H9 (cell line): ENCODE data around the gene TMBIM1. TPM values are rescaled to one million over a fixed set of nuclear protein-coding genes. Genes with fewer than 3 reads are reported as not detected.

ENCODE experiments used
- DNase-seq: peaks from one replicate; pipeline ENCODE4 v3.0.0-alpha.2; 2017
- H2AFZ ChIP-seq: one replicate; pipeline ENCODE4 v1.6.1; 2013; ENCODE audit warnings: mild to moderate bottlenecking, low read length, control low read depth, moderate library complexity
- H2AK5ac ChIP-seq: 2 replicates; pipeline ENCODE4 v1.6.1; 2013; ENCODE audit warnings: low read length, control low read depth, mixed read lengths; ENCODE audit not compliant: insufficient read length
- H2BK120ac ChIP-seq: one replicate; pipeline ENCODE4 v1.6.1; 2013; ENCODE audit warnings: low read depth, mild to moderate bottlenecking, low read length, control low read depth, inconsistent platforms; ENCODE audit not compliant: poor library complexity, severe bottlenecking
- H2BK12ac ChIP-seq: 2 replicates; pipeline ENCODE4 v1.6.1; 2013; ENCODE audit warnings: low read length, control low read depth, mixed read lengths, low read depth; ENCODE audit not compliant: insufficient read length
- H2BK15ac ChIP-seq: 2 replicates; pipeline ENCODE4 v1.6.1; 2013; ENCODE audit warnings: low read depth, low read length, control low read depth
- H2BK20ac ChIP-seq: one replicate; pipeline ENCODE4 v1.6.1; 2013; ENCODE audit warnings: low read depth, mild to moderate bottlenecking, low read length, control low read depth, inconsistent platforms; ENCODE audit not compliant: poor library complexity, severe bottlenecking
- H2BK5ac ChIP-seq: 2 replicates; pipeline ENCODE4 v1.6.1; 2013; ENCODE audit warnings: low read length, control low read depth, mixed read lengths; ENCODE audit not compliant: insufficient read length
- H3K14ac ChIP-seq: 2 replicates; pipeline ENCODE4 v1.6.1; 2013; ENCODE audit warnings: low read length, control low read depth; ENCODE audit not compliant: insufficient read depth
- H3K18ac ChIP-seq: 2 replicates; pipeline ENCODE4 v1.6.1; 2013; ENCODE audit warnings: low read depth, mild to moderate bottlenecking, mixed read lengths, low read length, control low read depth; ENCODE audit not compliant: insufficient read length
- H3K23ac ChIP-seq: 2 replicates; pipeline ENCODE4 v1.6.1; 2013; ENCODE audit warnings: low read length, control low read depth, mixed read lengths, low read depth; ENCODE audit not compliant: insufficient read length
- H3K23me2 ChIP-seq: 2 replicates; pipeline ENCODE4 v1.6.1; 2013; ENCODE audit warnings: low read depth, mild to moderate bottlenecking, mixed read lengths, low read length, control low read depth; ENCODE audit not compliant: insufficient read length, poor library complexity, severe bottlenecking
- H3K27ac ChIP-seq: 2 replicates; pipeline ENCODE4 v1.5.1; 2013; ENCODE audit warnings: low read length, control low read depth, mixed read lengths, low read depth; ENCODE audit not compliant: insufficient read length
- H3K27me3 ChIP-seq: 2 replicates; pipeline ENCODE4 v1.6.1; 2013; ENCODE audit warnings: low read length, control low read depth, inconsistent platforms; ENCODE audit not compliant: insufficient read depth
- H3K4ac ChIP-seq: 2 replicates; pipeline ENCODE4 v1.6.1; 2013; ENCODE audit warnings: low read depth, mild to moderate bottlenecking, control low read depth, inconsistent platforms, low read length, moderate library complexity
- H3K4me1 ChIP-seq: 2 replicates; pipeline ENCODE4 v1.6.1; 2013; ENCODE audit warnings: low read length, control low read depth, inconsistent platforms; ENCODE audit not compliant: insufficient read depth
- H3K4me2 ChIP-seq: 2 replicates; pipeline ENCODE4 v1.6.1; 2013; ENCODE audit warnings: low read length, control low read depth, mixed read lengths; ENCODE audit not compliant: insufficient read length, insufficient read depth
- H3K56ac ChIP-seq: 2 replicates; pipeline ENCODE4 v1.6.1; 2013; ENCODE audit warnings: low read depth, mild to moderate bottlenecking, mixed read lengths, low read length, control low read depth; ENCODE audit not compliant: insufficient read length
- H3K79me1 ChIP-seq: 2 replicates; pipeline ENCODE4 v1.6.1; 2013; ENCODE audit warnings: low read depth, mild to moderate bottlenecking, moderate library complexity, low read length, control low read depth, inconsistent platforms; ENCODE audit not compliant: insufficient read depth, poor library complexity, severe bottlenecking
- H3K79me2 ChIP-seq: 2 replicates; pipeline ENCODE4 v1.6.1; 2013; ENCODE audit warnings: low read length, control low read depth, inconsistent platforms; ENCODE audit not compliant: insufficient read depth
- H3K9ac ChIP-seq: 2 replicates; pipeline ENCODE4 v1.6.1; 2013; ENCODE audit warnings: low read length, control low read depth, mixed read lengths; ENCODE audit not compliant: insufficient read length; ENCODE audit errors: extremely low read depth
- H3K9me3 ChIP-seq: one replicate; pipeline ENCODE4 v1.6.1; 2013; ENCODE audit warnings: low read depth, low read length, inconsistent platforms; ENCODE audit not compliant: control insufficient read depth
- H3T11ph ChIP-seq: one replicate; pipeline ENCODE4 v1.6.1; 2013; ENCODE audit warnings: mild to moderate bottlenecking, low read length, control low read depth, inconsistent platforms
- H4K20me1 ChIP-seq: one replicate; pipeline ENCODE4 v1.6.1; 2013; ENCODE audit not compliant: control insufficient read depth, insufficient read length, insufficient read depth
- H4K5ac ChIP-seq: 2 replicates; pipeline ENCODE4 v1.6.1; 2013; ENCODE audit warnings: low read depth, mild to moderate bottlenecking, mixed read lengths, low read length, control low read depth; ENCODE audit not compliant: insufficient read length
- H4K8ac ChIP-seq: replicated peaks from 2 replicates; pipeline ENCODE4 v1.6.1; 2013; ENCODE audit warnings: low read length, control low read depth, mixed read lengths, low read depth; ENCODE audit not compliant: insufficient read length
- H4K91ac ChIP-seq: 2 replicates; pipeline ENCODE4 v1.6.1; 2013; ENCODE audit warnings: low read depth, mild to moderate bottlenecking, moderate library complexity, mixed read lengths, low read length, control low read depth; ENCODE audit not compliant: insufficient read length
- H3K27ac Mint-ChIP-seq, 3 experiments: 2 replicates in 2 of 3; 3 replicates in 1 of 3; pipeline ENCODE4 v1.8.0; 2020 to 2021; ENCODE audit warnings: mixed read lengths in 3 of 3, mild to moderate bottlenecking in 1 of 3, moderate library complexity in 1 of 3
- H3K27me3 Mint-ChIP-seq: 2 replicates; pipeline ENCODE4 v1.8.0; 2021; ENCODE audit warnings: low read depth, mild to moderate bottlenecking, moderate library complexity, mixed read lengths
- H3K36me3 Mint-ChIP-seq, 3 experiments: 2 replicates in 2 of 3; 3 replicates in 1 of 3; pipeline ENCODE4 v1.8.0; 2020 to 2021; ENCODE audit warnings: low read depth in 3 of 3, mixed read lengths in 3 of 3; ENCODE audit not compliant: insufficient read depth in 1 of 3
- H3K4me1 Mint-ChIP-seq, 2 experiments: 2 replicates each; pipeline ENCODE4 v1.8.0; 2020; ENCODE audit warnings: mixed read lengths in 2 of 2
- H3K4me3 Mint-ChIP-seq, 2 experiments: 2 replicates in 1 of 2; 3 replicates in 1 of 2; pipeline ENCODE4 v1.8.0; 2020 to 2021; ENCODE audit warnings: mild to moderate bottlenecking in 2 of 2, mixed read lengths in 2 of 2, moderate library complexity in 1 of 2
- H3K9me3 Mint-ChIP-seq, 2 experiments: 2 replicates in 1 of 2; 3 replicates in 1 of 2; pipeline ENCODE4 v1.8.0; 2020; ENCODE audit warnings: mild to moderate bottlenecking in 2 of 2, mixed read lengths in 2 of 2, moderate library complexity in 1 of 2
- WGBS: extraction: QIAGEN DNeasy Blood & Tissue Kit; methylation state at CpG from one replicate; pipeline ENCODE4 v1.1.7; 2013; ENCODE audit warnings: missing lambda C conversion rate, low lambda C conversion rate, mixed read lengths; ENCODE audit not compliant: insufficient read length; ENCODE audit errors: extremely low coverage; 5-methylcytosine and 5-hydroxymethylcytosine counted together
- total RNA-seq: library from RNA; stranded (reverse); gene quantifications from 2 replicates; pipeline ENCODE4 v1.2.1, GENCODE V29; 2021
- TF ChIP-seq, protein P1 (sequence below): fragments of 200-600 bp; sonication (generic); conservative IDR thresholded peaks from 3 replicates; pipeline ENCODE4 v1.8.0; 2021; ENCODE audit warnings: antibody characterized with exemption, mild to moderate bottlenecking

TMBIM1 gene
- total RNA-seq, 1 experiment from 2014 or later = 17.4 TPM

DNA sequence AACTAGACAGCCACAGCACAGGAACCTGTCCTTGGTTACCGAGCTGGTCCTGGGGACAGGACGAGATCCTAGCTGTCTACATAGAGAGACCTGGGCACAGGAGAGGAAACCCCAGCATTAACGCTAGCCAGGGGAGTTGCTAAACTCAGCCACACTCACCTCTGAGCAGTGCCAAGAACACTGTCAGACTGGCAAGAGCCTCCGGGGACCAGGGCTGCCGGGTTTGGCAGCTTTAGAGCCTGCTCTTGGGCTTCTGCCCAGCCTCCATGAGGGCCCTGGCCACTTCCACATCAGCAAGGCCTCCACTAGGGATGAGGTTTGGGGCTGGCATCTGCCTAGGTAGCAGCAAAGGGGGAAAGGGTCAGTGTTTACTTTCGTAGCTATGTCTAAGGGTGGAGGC is 6.7 kb downstream of the TMBIM1 start:
- H3K4me2 ChIP-seq = no peak overlapping the region

More for the DNA sequence above, 6.7 kb downstream of the TMBIM1 start:
- H3K14ac ChIP-seq = no peak overlapping the region
- no peaks in the 10 kb centered on the region for H3K79me1 ChIP-seq
- no peak overlapping the region for H3K27ac ChIP-seq
- peaks cover 3% of the 10 kb centered on the region; the same call in 1 of the 2 replicates for H3K4me1 ChIP-seq
- TF ChIP-seq, protein P1, sequence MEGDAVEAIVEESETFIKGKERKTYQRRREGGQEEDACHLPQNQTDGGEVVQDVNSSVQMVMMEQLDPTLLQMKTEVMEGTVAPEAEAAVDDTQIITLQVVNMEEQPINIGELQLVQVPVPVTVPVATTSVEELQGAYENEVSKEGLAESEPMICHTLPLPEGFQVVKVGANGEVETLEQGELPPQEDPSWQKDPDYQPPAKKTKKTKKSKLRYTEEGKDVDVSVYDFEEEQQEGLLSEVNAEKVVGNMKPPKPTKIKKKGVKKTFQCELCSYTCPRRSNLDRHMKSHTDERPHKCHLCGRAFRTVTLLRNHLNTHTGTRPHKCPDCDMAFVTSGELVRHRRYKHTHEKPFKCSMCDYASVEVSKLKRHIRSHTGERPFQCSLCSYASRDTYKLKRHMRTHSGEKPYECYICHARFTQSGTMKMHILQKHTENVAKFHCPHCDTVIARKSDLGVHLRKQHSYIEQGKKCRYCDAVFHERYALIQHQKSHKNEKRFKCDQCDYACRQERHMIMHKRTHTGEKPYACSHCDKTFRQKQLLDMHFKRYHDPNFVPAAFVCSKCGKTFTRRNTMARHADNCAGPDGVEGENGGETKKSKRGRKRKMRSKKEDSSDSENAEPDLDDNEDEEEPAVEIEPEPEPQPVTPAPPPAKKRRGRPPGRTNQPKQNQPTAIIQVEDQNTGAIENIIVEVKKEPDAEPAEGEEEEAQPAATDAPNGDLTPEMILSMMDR = no peak
- H3K27me3 Mint-ChIP-seq = peaks cover 1% of the 10 kb centered on the region
- no peaks in the 10 kb centered on the region for H3K27me3 ChIP-seq
- H3K23me2 ChIP-seq = no peaks in the 10 kb centered on the region
- H3K9me3 ChIP-seq = no peaks in the 10 kb centered on the region
- no peak overlapping the region for H3K18ac ChIP-seq
- H4K8ac ChIP-seq = no peak overlapping the region
- no peaks in the 10 kb centered on the region for H4K20me1 ChIP-seq
- WGBS = no CpG with 5 or more reads among the region's 6 CpGs
- H3K23ac ChIP-seq = no peak overlapping the region
- H2AFZ ChIP-seq = no peak overlapping the region
- H2BK15ac ChIP-seq = no peak overlapping the region
- no peak overlapping the region for H2BK120ac ChIP-seq
- H2BK12ac ChIP-seq = no peak overlapping the region
- no peak overlapping the region for H3K4me3 Mint-ChIP-seq
- no peak overlapping the region for H3K9ac ChIP-seq
- H4K5ac ChIP-seq = no peak overlapping the region
- H3T11ph ChIP-seq = no peak overlapping the region
- H2BK5ac ChIP-seq = no peak overlapping the region
- H3K4me1 Mint-ChIP-seq = peaks cover 24 to 25% of the 10 kb centered on the region in 2 experiments
- DNase-seq = no peak
- no peak overlapping the region for H4K91ac ChIP-seq
- H3K56ac ChIP-seq = no peak overlapping the region
- no peak overlapping the region for H2BK20ac ChIP-seq
- no peaks in the 10 kb centered on the region for H3K79me2 ChIP-seq
- peaks cover 2 to 4% (median 4%) of the 10 kb centered on the region in 3 experiments; a peak in 5 of 7 replicates for H3K36me3 Mint-ChIP-seq
- no peak overlapping the region for H3K4ac ChIP-seq
- no peaks in the 10 kb centered on the region for H3K9me3 Mint-ChIP-seq
- peak overlapping the region in 2 of 3 experiments; percentile 44 to 92; a peak in 3 of 7 replicates for H3K27ac Mint-ChIP-seq
- no peak overlapping the region for H2AK5ac ChIP-seq
